ENCODE data around the gene VAPA. TPM values are rescaled to one million over a fixed set of nuclear protein-coding genes. Genes with fewer than 3 reads are reported as not detected.

The VAPA gene
- total and polyA plus RNA-seq, 10 donors, result 53.1 to 290 (median 181) TPM

- no peak for TF ChIP-seq POLR2AphosphoS5 (IDR thresholded peaks at IDR 0.05)
- TF ChIP-seq CTCF (IDR thresholded peaks at IDR 0.05 in 8 of 11, conservative IDR thresholded peaks at IDR 0.05 in 3 of 11), result no peak
- TF ChIP-seq POLR2A (IDR thresholded peaks at IDR 0.05), result no peak
- H3K4me1 ChIP-seq, result peaks cover 0 to 21% (median 6%) of the 10 kb centered on the region in 6 donors
- no peak overlapping the region for H3K4me3 ChIP-seq
- no peak for DNase-seq
- H3K27me3 ChIP-seq (replicated peaks in 1 of 7), result no peaks in the 10 kb centered on the region
- H3K27ac ChIP-seq, result no peak overlapping the region
- H3K36me3 ChIP-seq, result peaks cover 2 to 100% (median 39%) of the 10 kb centered on the region in 6 donors
- WGBS, 5 donors, result 95 to 99% (median 97%) methylated on average over 3 of the region's 3 CpGs
- no peaks in the 10 kb centered on the region for H3K9me3 ChIP-seq
- intact Hi-C loops (cut with DNase I; ENCODE audit: low total_unique reads), result no loop called here
These were observed 33.0 kb downstream of the VAPA start for GRCh38 chr18:9946831-9947230.

GRCh38 chr18:9947248-9947647 is 33.4 kb downstream of the VAPA start:
- Histone ChIP-seq H3K4me3 (no peak overlapping the region), H3K9me3 (no peaks in the 10 kb centered on the region), H3K36me3 (peaks cover 2 to 100% (median 42%) of the 10 kb centered on the region in 6 donors), H3K4me1 (peaks cover 0 to 21% (median 6%) of the 10 kb centered on the region in 6 donors), H3K27ac (no peak overlapping the region), H3K27me3 (replicated peaks in 1 of 7) (no peaks in the 10 kb centered on the region)
- DNase-seq, result no peak
- no peak for TF ChIP-seq POLR2AphosphoS5 (IDR thresholded peaks at IDR 0.05)
- TF ChIP-seq CTCF (IDR thresholded peaks at IDR 0.05 in 8 of 11, conservative IDR thresholded peaks at IDR 0.05 in 3 of 11), result no peak
- no peak for TF ChIP-seq POLR2A (IDR thresholded peaks at IDR 0.05)
- WGBS, 5 donors, result 74 to 98% (median 90%) methylated on average over 1 of the region's 1 CpG
- intact Hi-C loops (cut with DNase I; ENCODE audit: low total_unique reads), result no loop called here

- WGBS, 5 donors, result 88 to 96% (median 95%) methylated on average over 2 of the region's 2 CpGs
- Histone ChIP-seq H3K4me1 (peaks cover 0 to 29% (median 6%) of the 10 kb centered on the region in 6 donors), H3K36me3 (peaks cover 2 to 100% (median 50%) of the 10 kb centered on the region in 6 donors), H3K27ac (no peak overlapping the region), H3K9me3 (no peaks in the 10 kb centered on the region), H3K27me3 (replicated peaks in 1 of 7) (no peaks in the 10 kb centered on the region), H3K4me3 (no peak overlapping the region)
- DNase-seq, result no peak
- no peak for TF ChIP-seq POLR2A (IDR thresholded peaks at IDR 0.05)
- no peak for TF ChIP-seq POLR2AphosphoS5 (IDR thresholded peaks at IDR 0.05)
- TF ChIP-seq CTCF (IDR thresholded peaks at IDR 0.05 in 8 of 11, conservative IDR thresholded peaks at IDR 0.05 in 3 of 11), result no peak
- intact Hi-C loops (cut with DNase I; ENCODE audit: low total_unique reads), result no loop called here
These were observed 35.5 kb downstream of the VAPA start for GRCh38 chr18:9949315-9949714.

GRCh38 chr18:9949861-9950260 is 36.0 kb downstream of the VAPA start:
- WGBS, 5 donors, result 82 to 94% (median 88%) methylated on average over 5 of the region's 5 CpGs
- DNase-seq, result no peak
- intact Hi-C loops (cut with DNase I; ENCODE audit: low total_unique reads), result no loop called here

More at GRCh38 chr18:9949861-9950260, 36.0 kb downstream of the VAPA start:
- Histone ChIP-seq H3K4me3 (no peak overlapping the region), H3K27me3 (replicated peaks in 1 of 7) (no peaks in the 10 kb centered on the region), H3K27ac (no peak overlapping the region), H3K9me3 (no peaks in the 10 kb centered on the region), H3K4me1 (peaks cover 0 to 29% (median 6%) of the 10 kb centered on the region in 6 donors), H3K36me3 (peaks cover 2 to 100% (median 53%) of the 10 kb centered on the region in 6 donors)
- no peak for TF ChIP-seq POLR2A (IDR thresholded peaks at IDR 0.05)
- TF ChIP-seq CTCF (IDR thresholded peaks at IDR 0.05 in 8 of 11, conservative IDR thresholded peaks at IDR 0.05 in 3 of 11), result no peak
- TF ChIP-seq POLR2AphosphoS5 (IDR thresholded peaks at IDR 0.05), result no peak

Data from spleen (tissue), 11 donors.